ENCODE results near the gene RNF7. TPM values are rescaled to one million over a fixed set of nuclear protein-coding genes. Genes with fewer than 3 reads are reported as not detected.
"Not testable (repeated sequence)": the region's sequence is repeated elsewhere in the genome, so short reads cannot be mapped to it uniquely, and the experiment has no call there.

The RNF7 gene
- total RNA-seq = 10 to 100 TPM; 52.5 to 53.9 TPM

DNA sequence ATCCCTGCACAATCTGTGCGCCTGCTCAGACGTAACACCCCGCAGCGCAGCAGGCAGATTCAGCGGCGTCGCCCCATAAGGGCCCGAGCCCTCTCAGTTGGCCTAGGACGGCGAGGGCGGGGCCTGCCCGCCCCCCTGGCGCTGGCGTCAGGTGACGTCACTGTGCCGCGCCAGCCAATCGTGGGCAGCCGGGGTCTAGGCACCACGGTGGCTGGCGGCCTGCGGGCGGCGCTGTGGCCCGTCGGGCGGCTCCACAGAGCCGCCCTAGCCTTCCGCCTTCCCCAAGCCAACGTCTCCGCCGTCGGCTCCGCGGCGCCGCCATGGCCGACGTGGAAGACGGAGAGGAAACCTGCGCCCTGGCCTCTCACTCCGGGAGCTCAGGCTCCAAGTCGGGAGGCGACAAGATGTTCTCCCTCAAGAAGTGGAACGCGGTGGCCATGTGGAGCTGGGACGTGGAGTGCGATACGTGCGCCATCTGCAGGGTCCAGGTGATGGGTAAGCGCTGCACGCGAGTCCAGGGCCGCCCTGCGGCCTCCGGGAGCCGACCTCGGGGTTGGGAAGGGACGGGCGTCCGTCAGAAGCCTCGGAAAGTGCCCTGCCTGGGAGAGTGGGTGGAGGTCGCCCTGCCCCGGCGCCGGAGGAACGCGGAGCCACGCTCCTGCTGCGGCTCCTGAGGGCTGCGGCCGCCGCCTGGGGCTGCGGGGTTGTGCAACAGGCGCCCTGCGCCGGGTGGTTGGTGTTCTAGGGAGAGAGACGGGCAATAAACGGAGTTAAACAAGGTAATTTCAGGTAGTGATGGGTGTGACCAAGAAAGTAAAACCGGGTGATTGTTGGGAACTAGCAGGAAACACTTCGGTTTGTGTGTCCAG, at the start of gene RNF7:
TSS of gene RNF7 (plus strand) at position 277 of the 869 bp plus-strand sequence. CDS start at position 321, 44 bp downstream.
- Mint-ChIP-seq H3K27me3 (peaks cover 2% of the 10 kb centered on the region), H3K36me3 (peaks cover 11% of the 10 kb centered on the region), H3K9me3 (no peaks in the 10 kb centered on the region), H3K27ac (peak within 1 kb of the TSS; percentile 99), H3K4me1 (peaks cover 28% of the 10 kb centered on the region), H3K4me3 (peak within 1 kb of the TSS; percentile 99)
- POLR2A ChIA-PET = interaction anchor here (0.7 to 3.1 kb wide), 8 partner anchors 59 to 1326 kb away, joined by 3 to 42 read pairs (median 4); partner anchors contain the start of genes ATP1B3 and U2SURP
- peak; percentile 95 for ATAC-seq (ENCODE audit: low read depth)
- DNase-seq = peak; percentile 99

DNA sequence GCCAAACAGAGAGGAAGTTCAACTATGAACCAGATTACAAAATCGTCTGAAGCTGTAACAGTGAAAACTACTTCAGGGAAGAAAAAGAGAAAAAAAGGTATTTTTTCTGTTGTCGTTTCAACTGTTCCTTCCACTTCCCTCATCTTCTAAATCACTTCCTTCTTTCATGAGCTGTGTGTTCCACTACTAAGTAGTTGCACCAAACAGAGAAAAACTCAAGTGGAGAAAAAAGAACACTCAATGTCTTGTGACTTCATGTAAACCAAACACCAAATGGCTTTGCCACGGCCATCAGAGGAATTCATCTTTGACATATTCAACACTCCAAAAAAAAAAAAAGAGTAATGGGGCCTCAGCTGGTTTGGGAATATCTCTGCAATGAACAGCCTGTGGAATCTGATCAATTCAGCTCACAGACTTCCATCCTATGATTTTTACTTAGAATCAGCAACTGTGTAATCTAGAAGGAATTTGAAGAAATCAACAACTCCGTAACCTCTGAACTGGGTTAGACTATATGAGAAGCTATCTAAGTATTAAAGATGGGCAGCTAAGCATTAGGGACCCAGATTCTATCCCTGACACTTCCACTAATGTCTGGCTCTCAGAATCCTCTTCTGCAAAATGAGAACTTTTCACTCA, 47.5 kb upstream of the RNF7 start:
- H3K27ac Mint-ChIP-seq = no peak overlapping the region
- no peak overlapping the region for H3K4me3 Mint-ChIP-seq
- H3K27me3 Mint-ChIP-seq = no peaks in the 10 kb centered on the region
- no peak for DNase-seq
- POLR2A ChIA-PET = no interaction called here
- ATAC-seq (ENCODE audit: low read depth) = no peak
- peaks cover 10% of the 10 kb centered on the region for H3K4me1 Mint-ChIP-seq
- H3K36me3 Mint-ChIP-seq = no peaks in the 10 kb centered on the region
- no peaks in the 10 kb centered on the region for H3K9me3 Mint-ChIP-seq

DNA sequence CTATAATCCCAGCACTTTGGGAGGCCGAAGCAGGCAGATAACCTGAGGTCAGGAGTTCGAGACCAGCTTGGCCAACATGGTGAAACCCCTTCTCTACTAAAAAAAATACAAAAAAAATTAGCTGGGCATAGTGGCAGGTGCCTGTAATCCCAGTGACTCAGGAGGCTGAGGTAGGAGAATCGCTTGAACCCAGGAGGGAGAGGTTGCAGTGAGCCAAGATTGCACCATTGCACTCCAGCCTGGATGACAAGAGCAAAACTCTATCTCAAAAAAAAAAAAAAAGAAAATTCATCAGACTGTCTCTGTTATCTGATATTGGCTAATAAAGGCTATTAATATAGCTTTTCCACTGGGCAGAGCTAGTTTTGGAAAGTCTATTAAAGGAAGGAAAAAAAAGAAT, 46.6 kb upstream of the RNF7 start:
- H3K27ac Mint-ChIP-seq, H3K4me3 Mint-ChIP-seq, POLR2A ChIA-PET: not testable (repeated sequence)

DNA sequence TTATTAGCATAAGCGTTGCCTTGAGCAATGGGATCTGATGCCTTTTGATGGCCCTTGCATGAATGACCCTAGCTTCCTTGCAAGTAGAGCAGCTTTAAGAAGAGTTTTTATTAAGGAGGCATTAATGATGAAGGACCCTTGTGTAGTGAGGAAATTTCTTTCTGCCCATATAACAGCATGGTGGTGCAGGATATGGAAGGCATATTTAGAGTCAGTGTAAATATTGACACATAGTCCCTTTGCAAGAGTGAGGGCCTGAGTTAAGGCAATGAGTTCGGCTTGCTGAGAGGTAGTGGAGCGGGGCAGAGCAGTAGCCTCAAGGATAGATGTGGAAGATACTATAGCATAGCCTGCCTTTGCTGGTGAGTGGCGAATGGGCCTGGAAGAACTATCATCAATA, 45.1 kb upstream of the RNF7 start:
- H3K9me3 Mint-ChIP-seq; H3K27ac Mint-ChIP-seq; H3K36me3 Mint-ChIP-seq; POLR2A ChIA-PET; H3K27me3 Mint-ChIP-seq; H3K4me1 Mint-ChIP-seq; DNase-seq; H3K4me3 Mint-ChIP-seq; ATAC-seq (ENCODE audit: low read depth): not testable (repeated sequence)

More for the DNA sequence above, 46.6 kb upstream of the RNF7 start:
- not testable (repeated sequence) for ATAC-seq (ENCODE audit: low read depth); H3K9me3 Mint-ChIP-seq; DNase-seq; H3K36me3 Mint-ChIP-seq; H3K27me3 Mint-ChIP-seq; H3K4me1 Mint-ChIP-seq

DNA sequence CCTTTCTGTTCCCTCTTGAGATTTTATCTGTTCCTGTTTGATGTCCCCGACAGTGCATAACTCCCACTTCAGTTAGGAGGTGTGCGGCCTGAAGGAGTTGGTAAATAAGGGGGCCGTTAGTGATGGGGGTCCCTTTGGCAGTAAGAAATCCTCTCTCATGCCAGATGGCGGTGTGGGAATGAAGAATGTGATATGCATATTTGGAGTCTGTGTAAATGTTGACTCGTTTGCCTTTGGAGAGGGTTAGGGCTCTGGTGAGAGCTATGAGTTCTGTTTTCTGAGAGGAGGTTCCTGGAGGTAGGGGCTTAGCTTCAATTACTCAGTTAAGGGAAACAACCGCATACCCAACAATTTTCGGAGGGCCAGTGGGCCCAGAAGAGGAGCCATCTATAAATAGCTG, 38.8 kb upstream of the RNF7 start:
- ATAC-seq (ENCODE audit: low read depth) = no peak
- POLR2A ChIA-PET = no interaction called here
- DNase-seq = no peak
- Mint-ChIP-seq H3K27me3 (peaks cover 4% of the 10 kb centered on the region), H3K4me1 (no peaks in the 10 kb centered on the region), H3K27ac (no peak overlapping the region), H3K36me3 (no peaks in the 10 kb centered on the region), H3K9me3 (no peaks in the 10 kb centered on the region), H3K4me3 (no peak overlapping the region)

DNA sequence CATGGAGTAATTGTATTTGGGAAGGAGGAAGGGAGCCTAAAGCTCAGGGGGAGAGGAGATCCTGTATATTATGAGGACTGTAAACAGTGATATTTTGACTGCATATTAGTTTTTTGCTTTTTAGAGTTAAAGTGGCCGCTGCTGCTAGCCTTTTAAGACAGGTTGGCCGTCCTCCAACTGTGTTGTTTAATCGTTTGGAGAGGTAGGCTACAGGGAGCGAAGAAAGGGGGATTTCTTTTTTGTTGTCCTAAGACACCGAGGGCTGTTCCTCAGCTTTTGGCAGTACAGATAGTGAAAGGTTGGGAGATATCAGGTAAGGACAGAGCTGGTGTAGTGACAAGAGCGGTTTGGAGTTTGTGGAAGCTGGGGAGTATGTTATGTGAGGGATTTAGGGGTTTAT, 38.2 kb upstream of the RNF7 start:
- Mint-ChIP-seq H3K9me3 (no peaks in the 10 kb centered on the region), H3K4me1 (no peaks in the 10 kb centered on the region), H3K27ac (no peak overlapping the region), H3K27me3 (peaks cover 6% of the 10 kb centered on the region), H3K4me3 (no peak overlapping the region), H3K36me3 (no peaks in the 10 kb centered on the region)
- ATAC-seq (ENCODE audit: low read depth) = no peak
- POLR2A ChIA-PET = no interaction called here
- no peak for DNase-seq

DNA sequence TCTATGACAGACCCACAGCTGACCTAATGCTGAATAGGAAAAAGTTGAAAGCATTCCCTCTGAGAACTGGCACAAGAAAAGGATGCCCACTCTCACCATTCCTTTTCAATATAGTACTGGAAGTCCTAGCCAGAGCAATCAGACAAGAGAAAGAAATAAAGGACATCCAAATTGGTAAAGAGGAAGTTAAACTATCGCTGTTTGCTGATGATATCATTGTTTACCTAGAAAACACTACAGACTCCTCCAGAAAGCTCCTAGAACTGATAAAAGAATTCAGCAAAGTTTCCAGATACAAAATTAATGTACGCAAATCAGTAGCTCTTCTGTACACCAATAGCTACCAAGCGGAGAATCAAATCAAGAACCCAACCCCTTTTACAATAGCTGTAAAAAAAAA, 34.7 kb upstream of the RNF7 start:
- POLR2A ChIA-PET; H3K27me3 Mint-ChIP-seq; H3K9me3 Mint-ChIP-seq; ATAC-seq (ENCODE audit: low read depth); DNase-seq; H3K27ac Mint-ChIP-seq; H3K36me3 Mint-ChIP-seq; H3K4me3 Mint-ChIP-seq; H3K4me1 Mint-ChIP-seq: not testable (repeated sequence)

DNA sequence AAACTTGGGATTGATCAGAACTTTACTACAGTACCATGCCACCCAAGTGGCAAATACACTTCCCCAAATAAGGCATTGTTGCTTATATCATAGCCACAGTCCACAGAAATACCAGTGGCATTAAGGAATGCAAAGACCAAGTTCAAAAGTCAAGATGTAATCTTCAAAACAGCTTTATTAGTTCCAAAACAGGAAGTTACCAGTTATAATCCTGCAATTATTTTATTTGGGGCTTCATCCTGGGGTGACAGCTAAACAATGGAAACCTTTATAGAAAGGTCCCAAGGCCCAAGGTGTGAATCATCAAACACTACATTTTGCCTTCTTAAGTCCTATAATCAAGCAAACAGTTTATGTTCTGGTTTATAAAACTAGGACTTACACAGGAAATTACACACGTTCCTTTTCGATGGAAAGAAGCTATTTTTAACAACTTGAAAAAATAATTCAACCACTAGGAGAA, 30.3 kb upstream of the RNF7 start:
- DNase-seq (no peak), ATAC-seq (ENCODE audit: low read depth) (no peak)
- POLR2A ChIA-PET = no interaction called here
- H3K36me3 Mint-ChIP-seq = no peaks in the 10 kb centered on the region
- H3K27me3 Mint-ChIP-seq = peaks cover 3% of the 10 kb centered on the region
- no peak overlapping the region for H3K4me3 Mint-ChIP-seq
- H3K9me3 Mint-ChIP-seq = no peaks in the 10 kb centered on the region
- H3K4me1 Mint-ChIP-seq = no peaks in the 10 kb centered on the region
- H3K27ac Mint-ChIP-seq = no peak overlapping the region

DNA sequence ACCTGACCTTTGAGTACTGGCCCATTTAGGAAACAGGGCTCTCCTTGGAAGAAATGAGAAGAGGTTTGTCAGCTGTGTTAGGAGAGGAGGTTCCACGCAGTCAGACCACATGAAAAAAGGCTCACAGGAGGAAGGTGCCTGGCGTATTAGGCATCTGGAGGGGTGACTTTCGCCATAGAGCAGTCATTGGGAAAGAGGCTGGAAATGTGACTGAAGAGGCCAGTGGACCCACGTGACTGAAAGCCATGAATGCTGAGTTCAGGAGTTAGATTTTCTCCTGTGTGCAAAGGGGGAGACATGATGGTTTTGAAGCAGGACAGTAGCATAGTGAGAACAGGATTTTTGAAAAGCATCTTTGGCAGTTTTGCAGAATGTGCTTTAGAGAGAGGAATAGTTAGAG, 29.7 kb upstream of the RNF7 start:
- no peaks in the 10 kb centered on the region for H3K36me3 Mint-ChIP-seq
- no peaks in the 10 kb centered on the region for H3K9me3 Mint-ChIP-seq
- ATAC-seq (ENCODE audit: low read depth) (no peak), DNase-seq (no peak)
- no peaks in the 10 kb centered on the region for H3K4me1 Mint-ChIP-seq
- POLR2A ChIA-PET = no interaction called here
- H3K4me3 Mint-ChIP-seq = no peak overlapping the region
- H3K27me3 Mint-ChIP-seq = peaks cover 3% of the 10 kb centered on the region
- no peak overlapping the region for H3K27ac Mint-ChIP-seq

DNA sequence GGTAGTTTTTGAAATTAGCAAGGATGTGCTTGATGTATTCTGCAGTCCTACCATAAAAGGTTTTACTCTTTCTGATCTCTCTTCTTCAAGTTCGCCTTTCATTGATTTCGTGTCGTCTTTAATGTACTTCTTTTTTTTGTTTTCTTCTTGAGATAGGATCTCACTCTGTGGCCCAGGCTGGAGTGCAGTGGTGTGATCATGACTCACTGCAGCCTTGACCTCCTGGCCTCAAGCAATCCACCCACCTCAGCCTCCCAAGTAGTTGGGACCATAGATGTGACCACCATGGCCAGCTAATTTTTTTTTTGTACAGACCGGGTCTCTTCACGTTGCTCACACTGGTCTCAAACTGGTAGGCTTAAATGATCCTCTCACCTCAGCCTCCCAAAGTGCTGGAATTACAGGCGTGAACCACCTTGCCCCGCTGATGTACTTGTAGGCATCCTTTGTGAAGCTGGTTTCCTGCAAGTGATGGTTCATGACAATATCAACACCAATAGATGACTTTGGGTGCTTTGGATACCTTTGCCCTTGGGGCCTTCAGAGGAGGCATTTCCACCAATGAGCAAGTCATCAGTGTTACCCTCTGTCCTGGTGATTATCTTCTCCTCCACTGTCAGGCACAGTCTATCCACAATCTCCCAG, 28.9 kb upstream of the RNF7 start:
- Mint-ChIP-seq H3K27me3 (peaks cover 3% of the 10 kb centered on the region), H3K4me3 (no peak overlapping the region), H3K4me1 (no peaks in the 10 kb centered on the region), H3K36me3 (no peaks in the 10 kb centered on the region), H3K9me3 (no peaks in the 10 kb centered on the region), H3K27ac (no peak overlapping the region)
- no peak for DNase-seq
- POLR2A ChIA-PET = no interaction called here
- no peak for ATAC-seq (ENCODE audit: low read depth)

DNA sequence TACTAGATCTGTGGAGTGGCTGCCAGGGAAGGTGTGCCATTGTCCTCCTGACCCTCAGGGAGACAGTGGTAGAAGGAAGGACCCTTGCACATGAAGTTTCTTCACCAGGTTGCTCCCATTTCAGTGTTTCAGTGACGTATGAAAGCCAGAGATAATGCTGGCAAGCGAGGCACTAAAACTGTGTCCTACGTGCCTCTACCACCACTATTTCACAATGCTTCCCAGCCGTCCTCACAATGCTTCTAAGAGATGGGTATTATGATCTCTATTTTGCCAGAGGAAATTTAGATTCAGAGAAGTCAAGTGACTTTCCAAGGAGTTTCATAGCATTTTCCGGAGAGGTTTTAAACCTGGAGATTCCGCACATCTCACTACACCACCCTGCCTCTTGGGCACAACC, 28.0 kb upstream of the RNF7 start:
- DNase-seq = no peak
- no peaks in the 10 kb centered on the region for H3K4me1 Mint-ChIP-seq
- no peak for ATAC-seq (ENCODE audit: low read depth)
- H3K9me3 Mint-ChIP-seq = no peaks in the 10 kb centered on the region
- no peak overlapping the region for H3K4me3 Mint-ChIP-seq
- POLR2A ChIA-PET = no interaction called here
- no peak overlapping the region for H3K27ac Mint-ChIP-seq
- no peaks in the 10 kb centered on the region for H3K36me3 Mint-ChIP-seq
- no peaks in the 10 kb centered on the region for H3K27me3 Mint-ChIP-seq

DNA sequence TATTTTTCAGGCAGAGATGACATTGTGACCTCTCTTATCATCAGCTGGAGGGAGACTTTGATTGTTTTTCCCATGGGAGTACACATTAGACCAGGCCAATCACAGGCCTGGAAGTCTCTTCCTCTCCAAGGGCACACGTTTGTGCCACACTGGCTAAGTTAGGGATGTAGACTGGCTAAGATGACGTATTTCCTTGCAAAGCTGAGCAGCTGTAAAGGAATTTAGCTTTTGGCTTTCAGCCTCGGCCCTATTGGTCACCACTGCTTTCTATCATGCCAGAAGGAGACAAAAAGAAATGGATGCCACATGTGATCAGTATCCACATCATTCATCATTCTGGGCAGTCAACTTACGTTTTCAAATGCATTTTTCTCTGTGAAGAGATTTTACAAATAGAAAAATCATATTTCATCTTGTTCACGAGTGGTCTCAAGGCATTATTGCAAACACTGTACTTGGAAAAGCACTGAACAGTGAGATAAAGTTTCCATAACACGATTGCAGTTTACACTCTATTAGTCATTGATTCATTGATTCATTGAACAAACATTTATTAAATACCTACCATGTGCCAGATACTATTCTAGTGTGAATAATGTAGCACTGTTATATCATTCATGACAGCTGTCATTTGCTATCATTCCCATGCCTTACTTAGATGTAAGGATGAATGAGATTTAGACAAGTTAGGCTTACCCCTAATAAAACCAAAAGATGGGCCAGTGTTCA, 27.0 kb upstream of the RNF7 start:
- no peaks in the 10 kb centered on the region for H3K4me1 Mint-ChIP-seq
- peaks cover 3% of the 10 kb centered on the region for H3K9me3 Mint-ChIP-seq
- no peaks in the 10 kb centered on the region for H3K27me3 Mint-ChIP-seq
- H3K36me3 Mint-ChIP-seq = no peaks in the 10 kb centered on the region
- POLR2A ChIA-PET = interaction anchor here (0.6 kb wide), 1 partner anchor 461 kb away, joined by 5 read pairs; no protein-coding TSS in a partner anchor
- H3K27ac Mint-ChIP-seq = no peak overlapping the region
- no peak for DNase-seq
- H3K4me3 Mint-ChIP-seq = no peak overlapping the region
- ATAC-seq (ENCODE audit: low read depth) = no peak

DNA sequence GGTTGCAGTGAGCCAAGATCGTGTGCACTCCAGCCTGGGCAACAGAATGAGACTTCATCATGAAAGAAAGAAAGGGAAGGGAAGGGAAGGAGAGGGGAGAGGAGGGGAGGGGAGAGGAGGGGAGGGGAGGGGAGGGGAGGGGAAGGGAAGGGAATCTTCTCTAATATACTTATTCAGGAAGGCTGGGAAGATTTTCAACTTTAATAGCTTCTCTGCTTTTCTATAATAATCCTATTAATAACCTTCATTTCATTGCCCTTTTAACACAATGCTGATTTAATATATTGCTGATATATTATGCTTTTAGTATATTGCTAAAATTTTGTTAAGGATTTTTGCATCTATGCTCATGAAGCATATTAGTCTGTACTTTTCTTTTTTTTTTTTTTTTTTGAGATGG, 23.4 kb upstream of the RNF7 start:
- H3K36me3 Mint-ChIP-seq = no peaks in the 10 kb centered on the region
- H3K9me3 Mint-ChIP-seq = peaks cover 6% of the 10 kb centered on the region
- no peak overlapping the region for H3K4me3 Mint-ChIP-seq
- POLR2A ChIA-PET = no interaction called here
- H3K4me1 Mint-ChIP-seq = no peaks in the 10 kb centered on the region
- no peak for ATAC-seq (ENCODE audit: low read depth)
- H3K27me3 Mint-ChIP-seq = peaks cover 4% of the 10 kb centered on the region
- no peak for DNase-seq
- H3K27ac Mint-ChIP-seq = no peak overlapping the region
